Mesendoderm (in vitro differentiated cells): ENCODE data around the gene USP47.

Source experiments
- DNase-seq: peaks from one replicate; pipeline ENCODE4 v3.0.0; 2013
- H2AK5ac ChIP-seq: 2 replicates; pipeline ENCODE4 v1.6.1; 2013; ENCODE audit warnings: low read length, inconsistent platforms
- H2BK120ac ChIP-seq: 2 replicates; pipeline ENCODE4 v1.6.1; 2013; ENCODE audit warnings: low read depth, mild to moderate bottlenecking, low read length, moderate library complexity, mixed read lengths
- H2BK15ac ChIP-seq: replicated peaks from 2 replicates; pipeline ENCODE4 v1.6.1; 2013; ENCODE audit warnings: low read depth, mild to moderate bottlenecking, moderate library complexity
- H2BK5ac ChIP-seq: 2 replicates; pipeline ENCODE4 v1.6.1; 2013; ENCODE audit warnings: low read length, inconsistent platforms
- H3K18ac ChIP-seq: 2 replicates; pipeline ENCODE4 v1.6.1; 2013; ENCODE audit warnings: mild to moderate bottlenecking, low read length, mixed read lengths
- H3K23ac ChIP-seq: one replicate; pipeline ENCODE4 v1.6.1; 2013; ENCODE audit warnings: low read length
- H3K27ac ChIP-seq: 2 replicates; pipeline ENCODE4 v1.5.1; 2013; ENCODE audit warnings: low read depth, mild to moderate bottlenecking, inconsistent platforms, low read length, moderate library complexity
- H3K27me3 ChIP-seq: 2 replicates; pipeline ENCODE4 v1.6.1; 2013; ENCODE audit warnings: low read length, control low read depth, mild to moderate bottlenecking, inconsistent platforms; ENCODE audit not compliant: insufficient read depth, poor library complexity
- H3K36me3 ChIP-seq: 2 replicates; pipeline ENCODE4 v1.6.1; 2013; ENCODE audit warnings: low read length, inconsistent platforms; ENCODE audit not compliant: control insufficient read depth, insufficient read depth
- H3K4ac ChIP-seq: one replicate; pipeline ENCODE4 v1.6.1; 2013; ENCODE audit warnings: low read depth, mild to moderate bottlenecking, low read length, moderate library complexity
- H3K4me1 ChIP-seq: 2 replicates; pipeline ENCODE4 v1.6.1; 2013; ENCODE audit warnings: low read depth, low read length, inconsistent platforms; ENCODE audit not compliant: control insufficient read depth
- H3K4me2 ChIP-seq: 2 replicates; pipeline ENCODE4 v1.6.1; 2013; ENCODE audit warnings: low read length
- H3K4me3 ChIP-seq: 2 replicates; pipeline ENCODE4 v1.5.1; 2013; ENCODE audit warnings: mild to moderate bottlenecking, low read length
- H3K56ac ChIP-seq: one replicate; pipeline ENCODE4 v1.6.1; 2013; ENCODE audit warnings: low read length
- H3K79me1 ChIP-seq: 2 replicates; pipeline ENCODE4 v1.6.1; 2013; ENCODE audit warnings: low read length, inconsistent platforms
- H3K79me2 ChIP-seq: 2 replicates; pipeline ENCODE4 v1.6.1; 2013; ENCODE audit warnings: mild to moderate bottlenecking, low read length; ENCODE audit not compliant: control insufficient read depth, insufficient read depth
- H3K9ac ChIP-seq: 2 replicates; pipeline ENCODE4 v1.6.1; 2013; ENCODE audit warnings: low read length, inconsistent platforms
- H4K5ac ChIP-seq: one replicate; pipeline ENCODE4 v1.6.1; 2013; ENCODE audit warnings: low read length
- H4K8ac ChIP-seq: one replicate; pipeline ENCODE4 v1.6.1; 2013; ENCODE audit warnings: low read depth, mild to moderate bottlenecking, control low read depth, low read length, moderate library complexity
- WGBS: extraction: QIAGEN DNeasy Blood & Tissue Kit; methylation state at CpG from one replicate; pipeline ENCODE4 v1.1.7; 2013; ENCODE audit warnings: low lambda C conversion rate, missing lambda C conversion rate; ENCODE audit not compliant: insufficient coverage; ENCODE audit errors: extremely low coverage; 5-methylcytosine and 5-hydroxymethylcytosine counted together

USP47 gene

DNA sequence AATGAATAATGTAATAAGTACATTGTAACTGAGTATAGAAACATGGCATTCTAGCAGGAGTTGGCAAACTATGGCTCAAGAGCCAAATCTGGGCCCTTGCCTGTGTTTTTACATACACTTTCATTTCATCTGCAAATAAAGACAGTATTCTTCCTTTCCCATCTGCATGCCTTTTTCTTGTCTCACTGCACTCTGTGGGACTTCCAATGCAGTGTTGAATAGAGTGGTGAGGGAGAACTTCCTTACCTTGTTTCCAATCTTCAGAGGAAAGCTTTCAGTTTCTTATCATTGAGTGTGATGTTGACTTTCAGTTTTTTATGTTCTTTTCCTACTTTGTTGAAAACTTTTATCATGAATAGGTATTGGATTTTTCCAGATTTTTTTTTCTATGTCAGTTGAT lies 82.1 kb downstream of the USP47 start:
- H3K79me1 ChIP-seq = no peaks in the 10 kb centered on the region
- H4K8ac ChIP-seq = no peak overlapping the region
- DNase-seq = no peak

DNA sequence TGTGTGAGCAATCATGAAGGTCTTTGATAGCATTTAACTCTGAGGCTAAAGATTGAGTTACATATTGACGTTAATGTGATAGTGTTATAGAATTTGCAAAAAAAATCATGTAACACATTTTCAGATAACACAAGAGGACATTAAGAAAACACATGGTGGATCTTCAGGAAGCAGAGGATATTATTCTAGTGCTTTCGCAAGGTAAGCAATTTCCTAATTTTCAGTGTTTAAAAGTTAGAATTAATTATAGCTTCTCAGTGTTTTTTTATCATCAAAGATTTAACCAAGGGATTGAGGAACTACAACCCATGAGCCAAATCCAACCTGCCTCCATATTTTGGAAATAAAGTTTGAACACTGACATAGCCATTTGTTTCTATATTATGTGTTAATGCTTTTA lies 88.1 kb downstream of the USP47 start:
- no peak overlapping the region for H4K8ac ChIP-seq
- DNase-seq = no peak
- H2AK5ac ChIP-seq = no peak overlapping the region
- H3K79me1 ChIP-seq = no peaks in the 10 kb centered on the region
- no peaks in the 10 kb centered on the region for H3K27me3 ChIP-seq
- H3K4me1 ChIP-seq = no peaks in the 10 kb centered on the region
- no peak overlapping the region for H3K4ac ChIP-seq
- no peak overlapping the region for H2BK120ac ChIP-seq
- H3K36me3 ChIP-seq = no peaks in the 10 kb centered on the region
- no peak overlapping the region for H3K23ac ChIP-seq
- no peak overlapping the region for H2BK5ac ChIP-seq
- no peak overlapping the region for H4K5ac ChIP-seq
- H3K4me3 ChIP-seq = no peak overlapping the region
- H3K18ac ChIP-seq = no peak overlapping the region
- H3K56ac ChIP-seq = no peak overlapping the region
- no peak overlapping the region for H3K4me2 ChIP-seq
- no CpG with 5 or more reads among the region's 2 CpGs for WGBS
- H3K79me2 ChIP-seq = no peaks in the 10 kb centered on the region
- no peak overlapping the region for H3K27ac ChIP-seq
- H2BK15ac ChIP-seq = no peak overlapping the region
- no peak overlapping the region for H3K9ac ChIP-seq

More for the DNA sequence above, 82.1 kb downstream of the USP47 start:
- Histone ChIP-seq H2BK15ac (no peak overlapping the region), H3K27ac (no peak overlapping the region), H3K4me2 (no peak overlapping the region), H3K4ac (no peak overlapping the region), H3K79me2 (no peaks in the 10 kb centered on the region), H3K18ac (no peak overlapping the region), H3K4me3 (no peak overlapping the region), H3K36me3 (no peaks in the 10 kb centered on the region), H2BK5ac (no peak overlapping the region), H4K5ac (no peak overlapping the region), H3K4me1 (no peaks in the 10 kb centered on the region), H3K23ac (no peak overlapping the region), H3K56ac (no peak overlapping the region), H2AK5ac (no peak overlapping the region), H3K27me3 (no peaks in the 10 kb centered on the region), H2BK120ac (no peak overlapping the region), H3K9ac (no peak overlapping the region)

DNA sequence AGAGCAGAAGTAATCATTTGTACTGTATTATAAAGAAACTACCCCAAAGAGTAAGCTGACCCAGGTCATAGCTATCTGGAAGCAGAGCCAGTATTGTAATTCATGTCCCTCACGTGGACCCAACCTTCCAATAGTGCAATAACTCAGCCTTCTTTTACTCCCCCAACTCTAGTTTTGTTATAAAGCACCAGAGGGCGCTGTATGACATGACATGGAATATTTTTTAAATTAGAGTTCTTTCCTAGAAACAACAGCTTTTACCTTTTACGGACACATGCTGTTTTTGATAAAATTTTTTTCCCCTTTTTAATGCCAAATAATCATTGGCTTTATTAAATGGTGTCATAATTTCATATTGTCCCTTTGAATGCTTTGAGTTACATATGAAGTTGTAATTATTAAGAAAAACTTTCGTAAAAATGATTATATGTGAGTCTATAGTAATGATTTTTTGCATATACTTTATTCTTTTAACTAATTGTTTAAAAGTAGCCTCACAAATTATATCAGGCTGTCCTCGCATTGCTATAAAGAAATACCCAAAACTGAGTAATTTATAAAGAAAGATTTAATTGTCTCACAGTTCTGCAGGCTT lies 89.8 kb downstream of the USP47 start:
- Histone ChIP-seq H2BK120ac (no peak overlapping the region), H3K56ac (no peak overlapping the region), H3K9ac (no peak overlapping the region), H2BK15ac (no peak overlapping the region), H3K79me1 (no peaks in the 10 kb centered on the region), H4K8ac (no peak overlapping the region), H3K4me3 (no peak overlapping the region), H2BK5ac (no peak overlapping the region), H2AK5ac (no peak overlapping the region), H3K27ac (no peak overlapping the region), H3K23ac (no peak overlapping the region), H3K4ac (no peak overlapping the region), H3K27me3 (no peaks in the 10 kb centered on the region), H4K5ac (no peak overlapping the region), H3K18ac (no peak overlapping the region), H3K79me2 (no peaks in the 10 kb centered on the region), H3K4me1 (no peaks in the 10 kb centered on the region), H3K36me3 (no peaks in the 10 kb centered on the region), H3K4me2 (no peak overlapping the region)
- WGBS = no CpG with 5 or more reads among the region's 5 CpGs
- peak; percentile 76 for DNase-seq

DNA sequence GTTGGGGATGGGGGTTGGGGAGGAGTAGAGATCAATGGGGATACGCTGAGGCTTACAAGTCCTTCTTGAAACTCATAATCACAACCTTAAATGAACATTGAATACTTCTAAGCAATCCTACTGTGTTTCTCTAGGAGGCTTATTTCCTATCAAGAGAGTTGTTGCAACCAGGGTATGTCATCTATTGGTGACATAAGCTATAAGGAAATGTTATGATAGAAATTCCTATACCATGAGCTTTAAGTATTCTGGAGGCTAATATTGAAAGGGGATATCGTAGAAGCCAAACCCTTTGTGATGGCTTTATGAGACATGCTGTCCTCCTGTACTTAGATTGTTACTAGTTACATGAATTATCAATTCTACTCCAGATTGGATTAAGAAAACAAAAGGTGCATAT lies 93.8 kb downstream of the USP47 start:
- H3K56ac ChIP-seq = no peak overlapping the region
- H2BK5ac ChIP-seq = no peak overlapping the region
- no peak overlapping the region for H2BK120ac ChIP-seq
- H3K4ac ChIP-seq = no peak overlapping the region
- WGBS = no CpG with 5 or more reads among the region's 2 CpGs
- no peak for DNase-seq
- H3K4me3 ChIP-seq = no peak overlapping the region
- H2AK5ac ChIP-seq = no peak overlapping the region
- no peaks in the 10 kb centered on the region for H3K79me2 ChIP-seq
- H3K23ac ChIP-seq = no peak overlapping the region
- H3K18ac ChIP-seq = no peak overlapping the region
- H3K4me2 ChIP-seq = no peak overlapping the region
- H3K27ac ChIP-seq = no peak overlapping the region
- no peaks in the 10 kb centered on the region for H3K4me1 ChIP-seq
- no peak overlapping the region for H2BK15ac ChIP-seq
- H3K79me1 ChIP-seq = no peaks in the 10 kb centered on the region
- H4K8ac ChIP-seq = no peak overlapping the region
- no peak overlapping the region for H4K5ac ChIP-seq
- H3K36me3 ChIP-seq = no peaks in the 10 kb centered on the region
- H3K9ac ChIP-seq = no peak overlapping the region
- no peaks in the 10 kb centered on the region for H3K27me3 ChIP-seq

DNA sequence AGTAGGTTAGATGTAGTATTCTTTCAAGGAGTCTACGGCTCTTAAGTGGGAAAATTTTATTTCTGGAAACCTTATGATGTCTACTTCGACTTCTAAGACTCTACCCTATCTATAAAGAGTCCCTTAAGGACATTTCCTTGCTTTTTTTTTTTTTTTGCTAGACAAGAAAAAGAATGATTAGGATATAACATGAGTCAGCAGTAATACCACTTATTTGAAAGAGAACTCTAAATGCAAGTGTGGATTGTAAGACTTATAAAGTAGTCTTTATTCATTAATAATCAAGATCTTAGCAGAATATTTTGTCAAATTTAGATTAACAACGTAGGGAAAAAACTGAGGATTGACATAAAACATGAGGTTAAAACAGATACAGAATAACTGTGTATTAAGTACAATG lies 95.7 kb downstream of the USP47 start:
- Histone ChIP-seq H3K4me3 (no peak overlapping the region), H3K36me3 (peaks cover 1% of the 10 kb centered on the region)

DNA sequence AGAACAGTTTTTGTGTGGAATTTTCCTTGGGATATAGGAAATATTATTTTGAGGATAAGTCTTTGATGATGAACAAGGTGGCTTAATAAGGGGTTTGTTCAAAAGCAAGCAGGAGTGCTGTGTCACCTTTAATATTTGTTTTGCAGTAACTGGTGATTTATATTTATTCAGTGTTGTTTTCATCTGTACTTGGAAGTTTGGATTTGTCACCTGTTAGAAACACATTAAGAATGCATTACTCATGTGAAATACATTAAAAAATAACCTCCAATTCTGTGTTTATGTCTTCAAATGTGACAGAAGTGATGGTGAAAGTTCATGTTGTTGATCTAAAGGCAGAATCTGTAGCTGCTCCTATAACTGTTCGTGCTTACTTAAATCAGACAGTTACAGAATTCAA lies 96.2 kb downstream of the USP47 start:
- no peak overlapping the region for H2BK5ac ChIP-seq
- no peak overlapping the region for H3K4ac ChIP-seq
- no peak overlapping the region for H3K56ac ChIP-seq
- H2BK15ac ChIP-seq = no peak overlapping the region
- no CpG with 5 or more reads among the region's 1 CpG for WGBS
- no peak overlapping the region for H4K8ac ChIP-seq
- H3K79me2 ChIP-seq = no peaks in the 10 kb centered on the region
- H3K36me3 ChIP-seq = peaks cover 4% of the 10 kb centered on the region
- H3K23ac ChIP-seq = no peak overlapping the region
- H3K9ac ChIP-seq = no peak overlapping the region
- H3K27ac ChIP-seq = no peak overlapping the region
- H3K18ac ChIP-seq = no peak overlapping the region
- no peak overlapping the region for H2AK5ac ChIP-seq
- no peak overlapping the region for H3K4me2 ChIP-seq
- H3K4me3 ChIP-seq = no peak overlapping the region
- H4K5ac ChIP-seq = no peak overlapping the region
- no peaks in the 10 kb centered on the region for H3K4me1 ChIP-seq
- no peaks in the 10 kb centered on the region for H3K79me1 ChIP-seq
- H3K27me3 ChIP-seq = no peaks in the 10 kb centered on the region
- DNase-seq = no peak
- H2BK120ac ChIP-seq = no peak overlapping the region

More for the DNA sequence above, 95.7 kb downstream of the USP47 start:
- DNase-seq = no peak
- H3K27ac ChIP-seq = no peak overlapping the region
- WGBS = no CpG with 5 or more reads among the region's 3 CpGs
- H2BK15ac ChIP-seq = no peak overlapping the region
- H3K18ac ChIP-seq = no peak overlapping the region
- no peak overlapping the region for H2BK5ac ChIP-seq
- no peaks in the 10 kb centered on the region for H3K79me2 ChIP-seq
- no peak overlapping the region for H3K23ac ChIP-seq
- no peak overlapping the region for H4K8ac ChIP-seq
- H4K5ac ChIP-seq = no peak overlapping the region
- H3K4me2 ChIP-seq = no peak overlapping the region
- H3K4me1 ChIP-seq = no peaks in the 10 kb centered on the region
- no peak overlapping the region for H3K4ac ChIP-seq
- no peaks in the 10 kb centered on the region for H3K27me3 ChIP-seq
- H2AK5ac ChIP-seq = no peak overlapping the region
- H2BK120ac ChIP-seq = no peak overlapping the region
- H3K9ac ChIP-seq = no peak overlapping the region
- no peak overlapping the region for H3K56ac ChIP-seq
- H3K79me1 ChIP-seq = no peaks in the 10 kb centered on the region
